IgD-negative memory B cell (primary cell): Measurements from ENCODE around the gene VGLL4. TPM values are rescaled to one million over a fixed set of nuclear protein-coding genes. Genes with fewer than 3 reads are reported as not detected.

Experiments used
- H3K27ac Mint-ChIP-seq, 3 donors: one replicate each; pipeline ENCODE4 v1.8.0; 2020 to 2022; ENCODE audit warnings: mild to moderate bottlenecking in 3 of 3, mixed read lengths in 3 of 3, moderate library complexity in 1 of 3
- H3K27me3 Mint-ChIP-seq: one replicate; pipeline ENCODE4 v1.8.0; 2021; ENCODE audit warnings: mixed read lengths
- H3K36me3 Mint-ChIP-seq: one replicate; pipeline ENCODE4 v1.8.0; 2020; ENCODE audit warnings: mild to moderate bottlenecking, mixed read lengths
- H3K4me1 Mint-ChIP-seq, 3 donors: one replicate each; pipeline ENCODE4 v1.8.0; 2020 to 2022; ENCODE audit warnings: mixed read lengths in 3 of 3, mild to moderate bottlenecking in 1 of 3
- H3K4me3 Mint-ChIP-seq, 4 donors: one replicate each; pipeline ENCODE4 v1.8.0; 2020 to 2022; ENCODE audit warnings: mild to moderate bottlenecking in 4 of 4, mixed read lengths in 4 of 4, moderate library complexity in 3 of 4
- H3K9me3 Mint-ChIP-seq, 3 donors: one replicate each; pipeline ENCODE4 v1.8.0; 2020 to 2021; ENCODE audit warnings: mixed read lengths in 3 of 3, mild to moderate bottlenecking in 1 of 3
- polyA plus RNA-seq: library from polyadenylated mRNA; unstranded; fragments of 300-500 nt; fragmentation: Illumina TruSeq; gene quantifications from one replicate; pipeline ENCODE4 v1.2.3, GENCODE V29; 2021

Gene VGLL4
- polyA plus RNA-seq, 1 donor from 2014 or later: 28.6 TPM

DNA sequence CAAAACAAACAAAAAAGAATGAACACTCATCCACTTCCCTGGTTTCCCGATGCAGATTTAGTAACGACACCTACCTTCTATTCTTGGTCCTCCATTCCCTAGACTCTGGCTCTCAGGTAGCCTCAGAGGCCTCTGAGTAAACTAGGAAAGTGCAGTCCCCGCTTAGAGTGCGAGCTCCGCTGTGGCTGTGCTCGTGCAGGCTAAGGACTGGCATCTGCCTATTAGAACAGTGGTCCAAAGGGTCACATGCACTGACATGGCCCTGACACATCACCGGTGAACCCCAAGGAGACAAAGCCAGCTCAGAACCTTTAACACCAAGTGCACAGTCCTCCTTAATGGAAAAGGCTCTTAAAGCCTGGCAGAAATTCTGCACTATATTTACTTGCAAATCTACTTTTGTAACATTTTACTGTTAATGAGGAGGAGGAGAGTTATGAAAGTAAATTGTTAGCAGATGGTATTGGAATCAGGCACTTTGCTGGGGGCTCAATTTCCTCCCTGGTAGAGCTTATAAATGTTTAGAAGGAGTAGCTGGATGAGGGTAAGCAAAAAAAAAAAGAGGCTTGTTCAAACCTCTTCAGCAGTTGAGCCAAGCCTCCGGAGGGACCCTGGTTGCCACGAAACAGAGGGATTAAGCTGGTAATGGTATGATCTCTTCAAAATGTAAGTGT, 31.1 kb downstream of the VGLL4 start:
- Mint-ChIP-seq H3K27me3 (no peaks in the 10 kb centered on the region), H3K36me3 (peaks cover 3% of the 10 kb centered on the region), H3K4me3 (no peak overlapping the region), H3K9me3 (no peaks in the 10 kb centered on the region), H3K4me1 (peaks cover 14 to 23% (median 17%) of the 10 kb centered on the region in 3 donors), H3K27ac (peak overlapping the region in 2 of 3 donors; percentile 4 to 71)

DNA sequence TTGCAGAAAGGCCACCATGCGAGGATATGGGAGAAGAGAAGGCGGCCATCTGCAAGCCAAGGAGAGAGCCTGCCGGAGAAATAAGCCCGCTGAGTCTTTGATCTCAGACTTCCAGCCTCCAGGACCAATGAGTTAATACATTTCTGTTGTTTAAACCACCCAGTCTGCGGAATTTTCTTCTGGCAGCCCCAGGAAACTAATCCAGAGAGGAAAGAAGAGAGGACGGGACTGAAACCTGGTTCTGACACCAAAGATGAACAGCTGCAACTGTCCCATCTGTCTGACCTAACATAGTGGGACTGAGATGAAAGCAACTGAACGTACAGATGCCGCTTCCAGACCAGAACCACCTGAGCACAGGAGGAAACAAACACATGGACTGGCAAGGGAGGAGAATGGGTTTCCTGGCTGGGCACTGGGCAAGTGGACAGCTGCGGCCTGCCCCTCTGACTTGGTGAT, 32.3 kb downstream of the VGLL4 start:
- H3K4me3 Mint-ChIP-seq: no peak overlapping the region

DNA sequence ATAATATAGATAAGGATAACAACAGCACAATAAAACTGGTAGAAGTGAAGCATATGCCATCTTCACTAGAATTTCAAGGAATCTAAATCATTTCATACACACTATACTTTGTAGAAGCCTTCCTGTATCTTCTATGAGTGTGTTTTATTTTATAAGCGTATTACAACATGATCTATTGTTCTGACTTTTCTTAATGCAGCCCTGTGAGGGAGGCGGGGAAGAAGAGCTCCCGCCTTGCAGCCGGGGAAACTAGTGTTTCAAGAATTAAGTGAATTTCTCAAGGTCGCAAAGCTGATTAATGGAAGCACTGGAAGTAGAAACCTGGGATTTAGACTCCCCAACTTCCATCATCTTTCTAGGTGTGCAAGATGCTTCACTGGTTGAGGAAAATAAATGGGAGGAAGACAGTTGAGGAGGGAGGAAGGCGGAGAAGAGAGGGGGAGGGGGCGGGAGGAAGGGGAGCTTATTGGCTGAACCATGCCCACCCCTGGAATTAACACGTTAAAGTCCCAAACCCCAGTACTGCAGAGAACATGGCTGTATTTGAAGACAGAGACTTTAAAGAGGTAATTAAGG, 32.9 kb downstream of the VGLL4 start:
- Mint-ChIP-seq H3K4me1 (peaks cover 6 to 29% (median 19%) of the 10 kb centered on the region in 3 donors), H3K27ac (peak overlapping the region in 1 of 3 donors; percentile 82), H3K27me3 (no peaks in the 10 kb centered on the region), H3K4me3 (no peak overlapping the region), H3K36me3 (peaks cover 3% of the 10 kb centered on the region), H3K9me3 (no peaks in the 10 kb centered on the region)

More for the DNA sequence above, 32.3 kb downstream of the VGLL4 start:
- Mint-ChIP-seq H3K9me3 (no peaks in the 10 kb centered on the region), H3K27ac (no peak overlapping the region), H3K27me3 (no peaks in the 10 kb centered on the region), H3K4me1 (peaks cover 12 to 29% (median 19%) of the 10 kb centered on the region in 3 donors), H3K36me3 (peaks cover 3% of the 10 kb centered on the region)

DNA sequence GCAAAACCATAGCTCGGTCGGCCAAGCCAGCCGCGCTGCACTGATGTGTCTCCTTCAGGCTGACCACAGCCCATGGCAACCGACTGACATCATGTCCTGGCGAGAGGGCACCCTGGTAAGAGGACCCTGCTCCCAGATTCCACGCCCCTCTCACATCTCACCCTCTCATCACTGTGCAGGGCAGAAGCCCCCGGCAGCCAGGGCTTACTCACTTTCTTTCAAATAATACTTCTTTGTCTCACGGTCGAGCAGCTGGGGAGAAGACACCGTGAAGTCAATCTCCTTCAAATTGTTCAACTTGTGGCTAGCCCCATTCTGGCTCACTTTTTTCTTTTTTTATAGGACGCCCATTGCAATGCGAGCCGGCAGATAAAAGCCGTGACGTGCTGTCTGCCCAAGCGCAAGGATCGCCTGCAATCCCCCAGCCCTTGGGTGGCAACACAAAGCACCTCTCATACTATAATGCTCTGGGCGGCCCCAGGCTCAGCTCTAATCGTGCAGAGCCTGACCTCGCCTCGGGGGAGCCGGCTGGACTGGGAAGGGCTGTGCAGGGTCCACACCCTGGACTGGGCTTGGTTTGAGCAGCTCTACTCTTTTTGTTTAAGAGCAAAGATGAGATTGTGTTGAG, 33.6 kb downstream of the VGLL4 start:
- Mint-ChIP-seq H3K9me3 (no peaks in the 10 kb centered on the region), H3K36me3 (peaks cover 3% of the 10 kb centered on the region), H3K4me1 (peaks cover 6 to 29% (median 22%) of the 10 kb centered on the region in 3 donors), H3K27ac (no peak overlapping the region), H3K27me3 (no peaks in the 10 kb centered on the region), H3K4me3 (no peak overlapping the region)

DNA sequence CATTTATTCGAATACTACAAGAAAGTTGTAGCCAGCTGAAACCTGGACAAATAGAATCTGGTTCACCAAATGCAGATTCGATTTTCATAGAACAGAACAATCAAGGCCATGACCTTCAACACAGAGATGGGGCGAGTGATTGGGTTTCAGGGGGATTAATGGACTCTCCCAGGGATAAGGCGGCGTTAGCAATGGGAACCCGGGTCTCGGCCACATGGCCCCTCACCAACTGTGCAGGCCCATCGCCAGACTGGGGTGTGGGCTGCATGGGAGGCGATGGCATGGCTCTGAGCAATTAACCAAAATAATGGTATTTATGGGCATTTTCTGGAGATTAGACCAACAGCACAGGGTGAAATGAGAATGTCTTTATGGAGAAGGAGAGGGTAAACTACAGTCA, 34.2 kb downstream of the VGLL4 start:
- peak overlapping the region in 1 of 3 donors; percentile 33 for H3K27ac Mint-ChIP-seq
- H3K9me3 Mint-ChIP-seq: no peaks in the 10 kb centered on the region
- peaks cover 3% of the 10 kb centered on the region for H3K36me3 Mint-ChIP-seq
- H3K4me3 Mint-ChIP-seq: no peak overlapping the region
- H3K4me1 Mint-ChIP-seq: peaks cover 6 to 32% (median 24%) of the 10 kb centered on the region in 3 donors
- no peaks in the 10 kb centered on the region for H3K27me3 Mint-ChIP-seq

DNA sequence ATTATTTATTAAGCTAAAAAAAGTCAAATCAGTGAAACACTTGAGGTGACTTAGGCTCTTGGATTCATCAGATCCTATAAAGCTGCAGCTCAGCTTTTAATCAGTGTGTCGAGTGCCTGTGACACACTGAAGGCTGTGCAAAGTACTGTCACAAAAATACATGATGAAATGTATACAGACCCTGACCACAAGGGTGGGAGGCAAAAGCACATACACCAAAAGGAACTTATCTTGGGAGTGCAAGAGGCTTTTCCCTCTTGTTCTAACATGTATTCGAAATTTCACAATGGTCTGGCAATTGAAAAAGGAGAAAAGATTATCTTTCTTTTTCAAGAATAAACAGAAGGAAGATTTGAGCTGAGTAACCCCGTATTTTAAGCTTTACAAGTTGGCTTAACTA, 35.9 kb downstream of the VGLL4 start:
- H3K9me3 Mint-ChIP-seq: no peaks in the 10 kb centered on the region
- H3K27me3 Mint-ChIP-seq: no peaks in the 10 kb centered on the region
- H3K4me3 Mint-ChIP-seq: no peak overlapping the region
- peaks cover 8 to 49% (median 36%) of the 10 kb centered on the region in 3 donors for H3K4me1 Mint-ChIP-seq
- peaks cover 3% of the 10 kb centered on the region for H3K36me3 Mint-ChIP-seq
- no peak overlapping the region for H3K27ac Mint-ChIP-seq

DNA sequence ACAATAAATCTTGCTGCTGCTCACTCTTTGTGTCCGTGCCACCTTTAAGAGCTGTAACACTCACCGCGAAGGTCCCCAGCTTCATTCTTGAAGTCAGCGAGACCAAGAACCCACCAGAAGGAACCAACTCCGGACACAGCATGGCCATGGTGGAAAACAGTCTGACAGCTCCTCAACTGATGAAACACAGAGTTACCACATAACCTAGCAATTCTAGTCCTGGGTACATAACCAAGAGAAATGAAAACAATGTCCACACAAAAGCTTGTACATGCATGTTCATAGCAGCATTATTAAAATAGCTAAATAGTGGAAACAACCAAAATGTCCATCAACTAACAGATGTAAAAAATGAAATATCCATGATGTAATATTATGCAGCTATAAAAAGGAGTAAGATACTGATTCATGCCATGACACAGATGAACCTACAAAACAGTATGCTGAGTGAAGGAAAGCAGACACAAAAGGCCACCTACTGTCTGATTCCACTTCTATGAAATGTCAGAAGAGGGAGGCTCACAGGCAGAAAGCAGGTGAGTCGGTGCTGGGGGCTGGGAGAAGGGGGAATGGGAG, 36.8 kb downstream of the VGLL4 start:
- no peaks in the 10 kb centered on the region for H3K27me3 Mint-ChIP-seq
- H3K4me3 Mint-ChIP-seq: no peak overlapping the region
- H3K9me3 Mint-ChIP-seq: no peaks in the 10 kb centered on the region
- peak overlapping the region in 2 of 3 donors; percentile 72 to 90 for H3K27ac Mint-ChIP-seq
- peaks cover 3% of the 10 kb centered on the region for H3K36me3 Mint-ChIP-seq
- peaks cover 11 to 50% (median 43%) of the 10 kb centered on the region in 3 donors for H3K4me1 Mint-ChIP-seq

DNA sequence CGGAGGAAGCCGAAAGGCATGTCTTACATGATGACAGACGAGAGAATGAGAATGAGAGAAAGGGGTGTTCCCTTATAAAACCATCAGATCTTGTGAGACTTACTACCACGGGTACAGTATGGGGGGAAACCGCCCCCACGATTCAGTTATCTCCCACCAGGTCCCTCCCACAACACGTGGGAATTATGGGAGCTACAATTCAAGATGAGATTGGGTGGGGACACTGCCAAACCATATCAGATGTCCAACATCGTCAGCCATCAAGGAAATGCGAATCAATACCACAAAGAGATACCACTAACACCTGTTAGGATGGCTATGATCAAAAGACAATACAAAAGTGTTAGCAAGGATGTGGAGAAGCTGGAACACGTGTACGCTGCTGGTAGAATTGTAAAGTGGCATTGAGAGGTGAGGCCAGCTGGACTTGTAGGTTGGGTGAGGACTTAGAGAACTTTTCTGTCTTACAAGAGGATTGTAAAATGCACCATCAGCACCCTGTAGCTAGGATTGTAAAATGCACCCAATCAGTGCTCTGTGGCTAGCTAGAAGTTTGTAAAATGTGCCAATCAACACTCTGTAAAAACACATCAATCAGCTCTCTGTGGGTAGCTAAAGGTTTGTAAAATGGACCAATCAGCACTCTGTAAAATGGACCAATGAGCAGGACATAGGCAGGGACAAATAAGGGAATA, 37.5 kb downstream of the VGLL4 start:
- no peaks in the 10 kb centered on the region for H3K9me3 Mint-ChIP-seq
- H3K36me3 Mint-ChIP-seq: peaks cover 3% of the 10 kb centered on the region
- peaks cover 16 to 57% (median 47%) of the 10 kb centered on the region in 3 donors for H3K4me1 Mint-ChIP-seq
- no peaks in the 10 kb centered on the region for H3K27me3 Mint-ChIP-seq
- no peak overlapping the region for H3K4me3 Mint-ChIP-seq
- H3K27ac Mint-ChIP-seq: peak overlapping the region in 2 of 3 donors; percentile 53 to 72

DNA sequence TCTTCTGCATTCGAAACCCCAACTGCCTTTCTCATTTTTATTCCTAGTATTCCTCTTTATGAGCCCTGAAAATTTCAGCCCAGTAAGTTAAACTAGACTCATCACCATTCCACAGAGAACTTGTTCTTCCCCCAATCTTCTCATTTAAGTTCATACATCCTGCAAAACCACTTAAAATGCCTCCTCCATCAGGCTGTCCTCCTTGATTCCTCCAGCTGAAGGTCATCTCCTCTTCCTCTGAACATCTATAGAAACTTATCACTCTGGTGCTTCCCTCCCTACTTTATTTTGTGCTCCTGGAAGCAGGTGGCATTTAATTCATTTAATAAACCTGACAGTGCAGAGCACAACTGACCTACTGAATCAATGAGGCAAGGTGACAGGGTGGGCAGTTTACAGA, 38.3 kb downstream of the VGLL4 start:
- Mint-ChIP-seq H3K27me3 (no peaks in the 10 kb centered on the region), H3K4me3 (no peak overlapping the region), H3K4me1 (peaks cover 22 to 63% (median 49%) of the 10 kb centered on the region in 3 donors), H3K27ac (peak overlapping the region in 1 of 3 donors; percentile 9), H3K9me3 (no peaks in the 10 kb centered on the region), H3K36me3 (peaks cover under 1% of the 10 kb centered on the region)

DNA sequence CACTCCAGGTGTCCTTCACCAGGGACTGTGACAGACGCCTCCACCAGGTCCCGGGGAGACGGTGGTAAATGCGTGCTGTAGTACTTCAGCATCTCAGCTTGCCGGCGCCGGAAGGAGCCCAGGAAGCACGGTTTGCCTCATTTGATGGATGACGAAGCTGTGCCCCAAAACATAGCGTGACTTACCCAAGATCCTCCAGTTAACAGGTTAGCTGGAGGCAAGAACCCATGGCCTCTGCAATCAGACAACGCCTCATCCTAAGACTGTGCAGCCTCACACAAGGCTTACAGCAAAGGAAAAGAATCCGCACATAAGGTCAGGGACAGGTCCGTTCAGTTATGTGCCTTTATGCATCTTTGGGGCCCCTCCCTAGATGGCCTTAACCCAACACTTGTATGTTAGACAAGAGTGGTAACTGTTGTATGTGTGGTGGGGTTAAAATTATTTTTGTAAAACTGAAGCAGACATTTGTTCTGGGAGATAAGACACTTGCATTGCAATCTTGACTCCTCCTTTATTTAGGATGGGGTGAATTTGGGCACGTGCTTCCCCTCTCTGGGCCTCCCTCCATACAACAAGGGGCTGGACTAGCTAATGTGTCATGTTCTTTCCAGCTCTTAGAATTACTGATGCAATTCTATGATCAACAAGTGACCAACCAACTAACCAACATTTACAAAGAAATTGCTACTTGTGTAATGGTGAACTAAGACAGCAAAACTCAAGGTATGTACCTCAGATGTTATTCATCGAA, 39.4 kb downstream of the VGLL4 start:
- Mint-ChIP-seq H3K36me3 (peaks cover 6% of the 10 kb centered on the region), H3K9me3 (no peaks in the 10 kb centered on the region), H3K4me1 (peaks cover 18 to 61% (median 46%) of the 10 kb centered on the region in 3 donors), H3K4me3 (peak overlapping the region in 2 of 4 donors; percentile 69 to 77), H3K27ac (peak overlapping the region; percentile 59 to 94 (median 73)), H3K27me3 (no peaks in the 10 kb centered on the region)

DNA sequence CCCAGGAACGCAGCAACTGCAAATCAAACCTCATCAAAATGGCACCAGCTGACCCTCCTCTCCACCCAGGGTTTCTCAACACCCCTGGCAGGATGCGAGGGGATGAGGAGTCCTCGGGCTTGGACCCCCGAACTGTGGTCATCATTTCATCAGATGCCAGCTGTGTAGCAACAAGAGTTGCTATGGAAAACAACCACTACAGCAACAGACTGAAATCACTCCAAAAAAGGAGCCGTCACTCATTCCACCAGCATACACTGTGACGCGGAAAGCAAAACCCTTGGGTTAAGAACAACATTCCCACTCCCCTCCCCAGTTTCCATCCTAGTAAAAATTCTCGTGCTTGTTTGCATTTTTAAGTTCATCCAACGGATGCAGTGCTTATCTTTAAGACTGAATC, 40.1 kb downstream of the VGLL4 start:
- H3K4me3 Mint-ChIP-seq: peak overlapping the region in 3 of 4 donors; percentile 51 to 94 (median 69)
- H3K4me1 Mint-ChIP-seq: peaks cover 19 to 62% (median 46%) of the 10 kb centered on the region in 3 donors
- peaks cover 6% of the 10 kb centered on the region for H3K36me3 Mint-ChIP-seq
- no peaks in the 10 kb centered on the region for H3K27me3 Mint-ChIP-seq
- peak overlapping the region in 2 of 3 donors; percentile 73 to 94 for H3K27ac Mint-ChIP-seq
- H3K9me3 Mint-ChIP-seq: no peaks in the 10 kb centered on the region

DNA sequence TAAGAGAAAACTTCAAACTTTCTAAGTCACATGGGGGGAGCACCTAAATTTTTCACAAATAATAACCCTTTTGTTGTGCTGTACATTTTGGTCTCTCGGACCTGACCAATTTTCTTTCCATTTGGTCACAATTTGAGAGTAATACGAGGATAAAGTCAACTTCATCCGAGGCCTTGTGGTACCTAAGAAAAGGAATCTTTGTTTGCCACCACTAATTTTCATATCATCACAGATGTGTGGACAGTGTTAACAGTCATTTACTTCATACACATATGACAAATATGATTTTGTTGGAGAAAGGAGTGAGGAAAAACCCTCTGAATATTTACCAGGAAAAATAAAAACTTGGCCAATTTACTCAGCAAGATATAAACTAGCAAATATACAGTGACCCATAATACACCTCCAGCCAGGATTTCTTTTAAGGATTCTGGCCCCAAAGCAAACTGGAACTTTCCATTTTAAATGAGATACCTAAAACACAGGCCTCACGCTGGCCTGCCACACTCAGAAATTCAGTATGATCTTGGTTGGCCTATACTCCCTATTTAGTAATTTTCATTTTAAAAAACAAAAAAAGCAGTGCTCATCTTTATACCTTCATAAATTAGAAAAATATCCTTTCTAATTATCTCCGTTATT, 40.7 kb downstream of the VGLL4 start:
- no peaks in the 10 kb centered on the region for H3K27me3 Mint-ChIP-seq
- peaks cover 6% of the 10 kb centered on the region for H3K36me3 Mint-ChIP-seq
- peaks cover 23 to 63% (median 46%) of the 10 kb centered on the region in 3 donors for H3K4me1 Mint-ChIP-seq
- H3K9me3 Mint-ChIP-seq: peaks cover 0 to 2% (median 0%) of the 10 kb centered on the region in 3 donors
- peak overlapping the region; percentile 73 to 95 (median 94) for H3K27ac Mint-ChIP-seq
- peak overlapping the region in 3 of 4 donors; percentile 51 to 94 (median 69) for H3K4me3 Mint-ChIP-seq

DNA sequence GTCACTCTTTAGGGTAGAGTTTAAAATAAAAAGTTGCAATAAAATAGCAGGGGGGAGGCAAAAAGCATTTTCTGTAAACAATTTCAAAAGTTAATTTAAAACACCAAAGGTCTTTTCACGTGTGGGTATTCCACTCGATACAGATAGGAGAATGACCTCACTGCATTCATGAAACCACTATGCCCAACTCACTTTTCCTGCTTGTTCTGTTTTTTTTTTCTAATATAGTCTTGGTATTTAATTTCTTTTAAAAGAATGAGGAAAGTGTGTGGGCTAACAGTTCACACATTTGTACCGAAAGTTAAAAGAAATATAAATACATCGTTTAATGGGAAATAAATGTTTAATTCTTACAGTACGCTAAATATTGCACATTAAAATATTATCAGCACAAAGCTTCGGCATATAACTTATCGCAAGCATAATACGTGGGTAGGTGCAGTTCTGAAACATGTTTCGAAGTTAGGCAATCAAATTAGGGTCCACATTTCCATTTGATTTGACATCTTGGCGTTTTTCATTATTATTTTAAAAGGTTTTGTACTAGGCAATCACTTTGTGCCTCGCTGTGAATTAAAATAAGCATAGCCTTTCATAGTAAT, 41.4 kb downstream of the VGLL4 start:
- H3K27me3 Mint-ChIP-seq: no peaks in the 10 kb centered on the region
- peaks cover 25 to 67% (median 46%) of the 10 kb centered on the region in 3 donors for H3K4me1 Mint-ChIP-seq
- peak overlapping the region; percentile 69 to 94 (median 82) for H3K4me3 Mint-ChIP-seq
- peaks cover 0 to 2% (median 0%) of the 10 kb centered on the region in 3 donors for H3K9me3 Mint-ChIP-seq
- peaks cover 8% of the 10 kb centered on the region for H3K36me3 Mint-ChIP-seq
- peak overlapping the region; percentile 73 to 95 (median 94) for H3K27ac Mint-ChIP-seq
